ENCODE data around the gene CYP4X1. TPM values are rescaled to one million over a fixed set of nuclear protein-coding genes. Genes with fewer than 3 reads are reported as not detected.

Gene CYP4X1
- total and polyA plus RNA-seq, 9 of the 15 experiments (the other 6 are each of a cell fraction or from before 2014, with no cell fraction given) = 0.03 to 0.17 (median 0.06) TPM; not detected in 6

GRCh38 chr1:47030170-47030805, 6.8 kb downstream of the CYP4X1 start:
- Histone ChIP-seq H3K4me1 (replicated peaks in 1 of 2; ENCODE audit: control insufficient read depth in 2 of 2, insufficient read depth in 2 of 2, low read length in 2 of 2) (no peaks in the 10 kb centered on the region), H4K20me1 (replicated peaks; ENCODE audit: control insufficient read depth, insufficient read depth, low read length) (no peaks in the 10 kb centered on the region), H2AFZ (ENCODE audit: low read depth, low read length) (no peak overlapping the region), H3K27me3 (ENCODE audit: control insufficient read depth in 2 of 2, insufficient read depth in 2 of 2, low read length in 2 of 2) (0 out of 5 replicates have a peak, but pooled peaks cover 0 to 2% of the 10 kb centered on the region in 2 experiments), H3K9ac (ENCODE audit: insufficient read depth in 1 of 2, low read depth in 2 of 2, low read length in 2 of 2) (no peak overlapping the region), H3K36me3 (ENCODE audit: control insufficient read depth, insufficient read depth, low read length) (no peaks in the 10 kb centered on the region), H3K9me1 (ENCODE audit: control insufficient read depth, insufficient read depth, low read length) (no peaks in the 10 kb centered on the region), H3K79me2 (ENCODE audit: control insufficient read depth, insufficient read depth, low read length) (no peaks in the 10 kb centered on the region), H3K9me3 (replicated peaks; ENCODE audit: control insufficient read depth, insufficient read depth, low read depth, low read length) (no peaks in the 10 kb centered on the region), H3K4me2 (ENCODE audit: insufficient read depth, low read length) (no peak overlapping the region), H3K4me3 (no peak overlapping the region), H3K27ac (ENCODE audit: extremely low read depth, low read depth, low read length) (no peak overlapping the region)
- TF ChIP-seq POLR2AphosphoS5 (IDR thresholded peaks at IDR 0.05; ENCODE audit: control insufficient read depth, insufficient read depth, low read depth, low read length) = no peak
- TF ChIP-seq ZNF696 (CRISPR knock-in tag; conservative IDR thresholded peaks at IDR 0.05) = no peak
- no peak for TF ChIP-seq ERF (CRISPR knock-in tag; IDR thresholded peaks at IDR 0.05)
- TF ChIP-seq RBFOX2 (IDR thresholded peaks at IDR 0.05; ENCODE audit: low read depth, low read length) = no peak
- TF ChIP-seq POLR2AphosphoS2 (IDR thresholded peaks at IDR 0.05; ENCODE audit: low read length) = no peak
- no peak for TF ChIP-seq ATF3 (IDR thresholded peaks at IDR 0.05)
- TF ChIP-seq ATF3 (CRISPR knock-in tag; conservative IDR thresholded peaks at IDR 0.05) = no peak
- no peak for TF ChIP-seq RBM25 (IDR thresholded peaks at IDR 0.05; ENCODE audit: low read depth, low read length, severe bottlenecking)
- no peak for TF ChIP-seq SUPT5H (IDR thresholded peaks at IDR 0.05)
- no peak for TF ChIP-seq FOXP4 (CRISPR knock-in tag; IDR thresholded peaks at IDR 0.05; ENCODE audit: borderline replicate concordance)
- TF ChIP-seq BRF1 (IDR thresholded peaks at IDR 0.05; ENCODE audit: borderline replicate concordance, extremely low read depth, insufficient read length) = no peak
- TF ChIP-seq FOXK2 (conservative IDR thresholded peaks at IDR 0.05 in 1 of 2, IDR thresholded peaks at IDR 0.05 in 1 of 2; ENCODE audit: low read depth in 2 of 2) = no peak
- TF ChIP-seq FOS (IDR thresholded peaks at IDR 0.05; ENCODE audit: extremely low read depth, insufficient read length) = no peak
- TF ChIP-seq CSDE1 (IDR thresholded peaks at IDR 0.05) = no peak
- no peak for TF ChIP-seq NR2C2 (CRISPR knock-in tag; IDR thresholded peaks at IDR 0.05)
- TF ChIP-seq NR2C2 (tag; IDR thresholded peaks at IDR 0.05) = no peak
- no peak for TF ChIP-seq JUN (IDR thresholded peaks at IDR 0.05; ENCODE audit: borderline replicate concordance, low read depth, low read length)
- TF ChIP-seq JUN (CRISPR knock-in tag; IDR thresholded peaks at IDR 0.05; ENCODE audit: borderline replicate concordance) = no peak
- no peak for TF ChIP-seq XRCC5 (IDR thresholded peaks at IDR 0.05; ENCODE audit: low read depth, low read length)
- no peak for TF ChIP-seq HMBOX1 (IDR thresholded peaks at IDR 0.05)
- TF ChIP-seq RNF2 (IDR thresholded peaks at IDR 0.05) = no peak
- WGBS (ENCODE audit: insufficient coverage, low coverage, missing lambda C conversion rate) = 0% methylated on average over 3 of the region's 3 CpGs
- FAIRE-seq (no peak), ATAC-seq (no peak), DNase-seq (ENCODE audit: extremely low read depth in 1 of 4, low spot score in 3 of 4) (no peak)
- in situ Hi-C loops (cut with MboI) = no loop called here
- ChIA-PET POLR2A (interaction anchor here (2.0 kb wide), 1 partner anchor 10 kb away, joined by 6 read pairs; no protein-coding TSS in a partner anchor), CTCF (ENCODE audit: low intra/inter-chr PET ratio) (no interaction called here)
- no TSS peak for BruUV-seq (replicated peaks)
- intact Hi-C loops (cut with micrococcal nuclease) = no loop called here
